Bronchial epithelial cell (primary cell): ENCODE measurements around the gene MBP. TPM values are rescaled to one million over a fixed set of nuclear protein-coding genes. Genes with fewer than 3 reads are reported as not detected.

ENCODE experiments used
- DNase-seq: peaks from one replicate; pipeline ENCODE4 v3.0.0-alpha.2; 2010; ENCODE audit warnings: low read depth
- FAIRE-seq: peaks from 2 replicates; lab custom pipeline; 2011; peaks lifted over from hg19 to GRCh38; lab: Jason Lieb, UNC
- H3K27me3 ChIP-seq: 2 replicates; pipeline ENCODE4 v1.5.1; 2011; ENCODE audit warnings: low read length; ENCODE audit not compliant: control insufficient read depth, insufficient read depth
- H3K36me3 ChIP-seq: 2 replicates; pipeline ENCODE4 v1.5.1; 2011; ENCODE audit warnings: low read length; ENCODE audit not compliant: control insufficient read depth, insufficient read depth
- H3K4me3 ChIP-seq: 2 replicates; pipeline ENCODE4 v1.5.1; 2011; ENCODE audit warnings: mild to moderate bottlenecking, low read depth, low read length, control low read depth
- CTCF ChIP-seq: IDR thresholded peaks from 2 replicates; pipeline ENCODE4 v1.5.1; 2011; ENCODE audit warnings: mild to moderate bottlenecking, moderate library complexity, low read length, control low read depth, inconsistent platforms; ENCODE audit not compliant: insufficient read depth, severe bottlenecking
- total RNA-seq: library from RNA; depleted of rRNA; stranded (reverse); fragments of >200 nt; gene quantifications from 2 replicates; pipeline ENCODE4 v1.2.1, GENCODE V29; 2014

The MBP gene
- total RNA-seq, 1 donor from 2014 or later: 26.6 TPM

DNA sequence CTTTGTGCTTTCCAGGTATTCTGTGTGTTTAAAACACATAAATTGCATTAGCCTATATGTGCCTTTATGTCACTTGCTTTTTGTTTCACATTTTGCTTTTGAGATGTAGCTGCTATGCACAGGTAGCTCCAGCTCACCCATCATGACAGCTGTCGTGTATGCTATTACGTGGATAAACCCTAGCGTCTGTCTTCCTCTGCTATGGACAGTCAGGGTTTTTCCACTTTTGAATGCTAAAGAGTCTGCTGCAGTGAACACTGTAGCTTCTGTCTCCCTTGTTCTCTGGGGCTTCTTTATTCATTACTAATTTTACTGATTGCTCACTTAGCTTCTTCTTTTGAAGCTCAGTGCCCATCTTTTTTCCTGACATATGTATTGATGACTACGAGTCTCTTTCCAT lies 24.7 kb upstream of the MBP start:
- Histone ChIP-seq H3K36me3 (no peaks in the 10 kb centered on the region), H3K27me3 (no peaks in the 10 kb centered on the region), H3K4me3 (no peak overlapping the region)
- TF ChIP-seq CTCF: no peak
- FAIRE-seq (no peak), DNase-seq (no peak)

- no peak for TF ChIP-seq CTCF
- FAIRE-seq (no peak), DNase-seq (no peak)
- H3K36me3 ChIP-seq: no peaks in the 10 kb centered on the region
- H3K4me3 ChIP-seq: no peak overlapping the region
- H3K27me3 ChIP-seq: no peaks in the 10 kb centered on the region
Observed at GRCh38 chr18:77155031-77155430, 22.4 kb upstream of the MBP start.

DNA sequence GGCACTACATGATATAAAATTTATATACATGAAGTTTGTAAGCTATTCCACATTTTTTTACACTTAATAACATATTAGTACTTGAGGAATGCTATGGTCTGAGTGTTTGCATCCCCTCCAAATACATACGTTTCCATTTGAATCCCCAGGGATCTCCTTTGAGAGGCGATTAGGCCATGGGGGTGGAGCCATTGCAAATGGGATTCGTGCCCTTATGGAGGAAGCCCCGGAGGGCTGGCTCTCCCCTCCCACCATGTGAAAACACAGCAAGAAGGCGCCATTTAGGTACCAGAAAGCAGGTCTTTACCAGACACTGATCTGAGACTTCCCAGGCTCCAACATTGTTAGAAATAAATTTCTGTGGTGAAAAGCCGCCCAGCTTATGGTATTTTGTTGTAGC lies 20.8 kb upstream of the MBP start:
- Histone ChIP-seq H3K27me3 (no peaks in the 10 kb centered on the region), H3K36me3 (no peaks in the 10 kb centered on the region), H3K4me3 (no peak overlapping the region)
- no peak for FAIRE-seq
- no peak for TF ChIP-seq CTCF
- DNase-seq: no peak

GRCh38 chr18:77151772-77152520 lies 19.4 kb upstream of the MBP start:
- TF ChIP-seq CTCF: no peak
- FAIRE-seq: no peak

GRCh38 chr18:77151033-77151771 lies 18.6 kb upstream of the MBP start:
- Histone ChIP-seq H3K27me3 (no peaks in the 10 kb centered on the region), H3K36me3 (no peaks in the 10 kb centered on the region), H3K4me3 (no peak overlapping the region)
- no peak for DNase-seq
- no peak for FAIRE-seq
- TF ChIP-seq CTCF: no peak

More at GRCh38 chr18:77151772-77152520, 19.4 kb upstream of the MBP start:
- no peak for DNase-seq
- no peaks in the 10 kb centered on the region for H3K27me3 ChIP-seq
- no peak overlapping the region for H3K4me3 ChIP-seq
- no peaks in the 10 kb centered on the region for H3K36me3 ChIP-seq
